H54 (cell line): Measurements from ENCODE around the gene NEDD8.

ENCODE experiments used
- DNase-seq: peaks from one replicate; pipeline ENCODE4 v3.0.0; 2011; ENCODE audit warnings: low spot score, mixed read lengths; ENCODE audit not compliant: insufficient read length
- FAIRE-seq: peaks from 3 replicates; lab custom pipeline; 2011; peaks lifted over from hg19 to GRCh38; lab: Jason Lieb, UNC
- POLR2A ChIP-seq: IDR thresholded peaks from 2 replicates; pipeline ENCODE4 v1.6.1; 2011; ENCODE audit warnings: low read depth, mild to moderate bottlenecking, low read length

NEDD8 gene

GRCh38 chr14:24195186-24196070 is 36.7 kb downstream of the NEDD8 start, which contains the start of gene TM9SF1:
TSS of gene TM9SF1 (minus strand) at chr14:24195441. CDS start at chr14:24195019, 422 bp downstream.
- peak; percentile 71 for TF ChIP-seq POLR2A
- DNase-seq, result peak; percentile 73
- FAIRE-seq, result no peak

- FAIRE-seq (no peak), DNase-seq (no peak)
- TF ChIP-seq POLR2A, result no peak
Observed at GRCh38 chr14:24194873-24195185, 37.3 kb downstream of the NEDD8 start.

GRCh38 chr14:24194186-24194872 is 37.8 kb downstream of the NEDD8 start:
- DNase-seq (no peak), FAIRE-seq (no peak)
- no peak for TF ChIP-seq POLR2A

- DNase-seq (no peak), FAIRE-seq (no peak)
Observed at GRCh38 chr14:24192933-24193332, 39.2 kb downstream of the NEDD8 start.

GRCh38 chr14:24190416-24190815 is 41.8 kb downstream of the NEDD8 start:
- no peak for DNase-seq
- TF ChIP-seq POLR2A, result no peak
- no peak for FAIRE-seq

More at GRCh38 chr14:24192933-24193332, 39.2 kb downstream of the NEDD8 start:
- TF ChIP-seq POLR2A, result no peak

- no peak for FAIRE-seq
- TF ChIP-seq POLR2A, result no peak
- no peak for DNase-seq
Observed at GRCh38 chr14:24189460-24189859, 42.7 kb downstream of the NEDD8 start.

GRCh38 chr14:24189059-24189375 is 43.1 kb downstream of the NEDD8 start:
- FAIRE-seq, result no peak

GRCh38 chr14:24188251-24189058 is 43.7 kb downstream of the NEDD8 start, which contains the start of gene IPO4:
TSS of gene IPO4 (minus strand) at chr14:24188816. CDS start at chr14:24188787, 29 bp downstream.
- FAIRE-seq, result peak; percentile 62
- TF ChIP-seq POLR2A, result peak; percentile 65
- DNase-seq, result peak; percentile 85

More at GRCh38 chr14:24189059-24189375, 43.1 kb downstream of the NEDD8 start:
- no peak for TF ChIP-seq POLR2A
- no peak for DNase-seq

- FAIRE-seq (no peak), DNase-seq (no peak)
- no peak for TF ChIP-seq POLR2A
Observed at GRCh38 chr14:24187539-24187915, 44.6 kb downstream of the NEDD8 start.

GRCh38 chr14:24186831-24187538 is 45.2 kb downstream of the NEDD8 start:
- no peak for TF ChIP-seq POLR2A
- DNase-seq (no peak), FAIRE-seq (no peak)

GRCh38 chr14:24185741-24186140 is 46.4 kb downstream of the NEDD8 start:
- no peak for FAIRE-seq

GRCh38 chr14:24185026-24185425 is 47.1 kb downstream of the NEDD8 start:
- TF ChIP-seq POLR2A, result no peak
- DNase-seq (no peak), FAIRE-seq (no peak)

More at GRCh38 chr14:24185741-24186140, 46.4 kb downstream of the NEDD8 start:
- TF ChIP-seq POLR2A, result no peak
- DNase-seq, result no peak
